Breast epithelium (tissue), 4 donors: ENCODE measurements around the gene ANKRD44. TPM values are rescaled to one million over a fixed set of nuclear protein-coding genes. Genes with fewer than 3 reads are reported as not detected.

Experiments used
- DNase-seq, 2 donors: peaks; one replicate each; pipeline ENCODE4 v3.0.0-alpha.2; 2019; ENCODE audit warnings: low spot score in 2 of 2
- H3K27ac ChIP-seq, 2 donors: fragments of 200-600 bp; sonication (generic) in 1 of 2; one replicate each; pipeline ENCODE4 v1.5.1; 2016 to 2019; ENCODE audit warnings: mild to moderate bottlenecking in 1 of 2
- H3K27me3 ChIP-seq, 2 donors: fragments of 200-600 bp; sonication (generic) in 1 of 2; one replicate each; pipeline versions ENCODE4 v1.5.1 to v1.6.0; 2017 to 2019; ENCODE audit warnings: control low read depth in 1 of 2, mild to moderate bottlenecking in 1 of 2
- H3K36me3 ChIP-seq: fragments of 200-600 bp; one replicate; pipeline ENCODE4 v1.5.1; 2019
- H3K4me1 ChIP-seq, 2 donors: fragments of 200-600 bp; sonication (generic); one replicate each; pipeline ENCODE4 v1.5.1; 2016 to 2019; ENCODE audit warnings: control low read depth in 1 of 2
- H3K4me3 ChIP-seq, 3 donors: fragments of 200-600 bp; sonication (generic); 1 replicate in 2 of 3; 2 replicates in 1 of 3; pipeline ENCODE4 v1.5.1; 2016 to 2019; ENCODE audit warnings: mild to moderate bottlenecking in 3 of 3, moderate library complexity in 2 of 3
- H3K9me3 ChIP-seq, 2 donors: fragments of 200-600 bp; sonication (generic) in 1 of 2; one replicate each; pipeline ENCODE4 v1.5.1; 2016 to 2019; ENCODE audit warnings: control low read depth in 1 of 2
- CTCF ChIP-seq, 3 donors: fragments of 450-650 bp; IDR thresholded peaks; one replicate each; pipeline ENCODE4 v1.5.1; 2016 to 2017; ENCODE audit warnings: antibody characterized with exemption in 3 of 3, mild to moderate bottlenecking in 3 of 3, moderate library complexity in 3 of 3
- POLR2A ChIP-seq: fragments of 450-650 bp; IDR thresholded peaks from one replicate; pipeline ENCODE4 v1.6.1; 2016; ENCODE audit warnings: antibody characterized with exemption, mild to moderate bottlenecking, moderate library complexity
- POLR2AphosphoS5 ChIP-seq, 3 donors: sonication (generic); formaldehyde crosslinking; IDR thresholded peaks; one replicate each; pipeline ENCODE4 v1.6.1; 2017; ENCODE audit warnings: antibody characterized with exemption in 3 of 3
- intact Hi-C: fragments of 100-400 bp; cut with DNase I; formaldehyde crosslinking; loops from one replicate; pipeline ENCODE4 v1.15.1; 2023; ENCODE audit warnings: low total_unique reads
- total RNA-seq, 3 donors: library from RNA; depleted of rRNA; stranded (reverse); fragments of >200 nt; gene quantifications; one replicate each; pipeline ENCODE4 v1.1.0, GENCODE V29; 2016

Gene ANKRD44
- total RNA-seq, 3 donors from 2014 or later = 18.0 to 41.3 (median 19.9) TPM

GRCh38 chr2:197234671-197235191 is 75.8 kb downstream of the ANKRD44 start:
- H3K36me3 ChIP-seq = no peaks in the 10 kb centered on the region
- no peaks in the 10 kb centered on the region for H3K9me3 ChIP-seq
- H3K4me3 ChIP-seq = no peak overlapping the region
- H3K27me3 ChIP-seq = no peaks in the 10 kb centered on the region
- intact Hi-C loops = no loop called here
- TF ChIP-seq CTCF (IDR thresholded peaks at IDR 0.05) (no peak), POLR2A (no peak), POLR2AphosphoS5 (IDR thresholded peaks at IDR 0.05) (no peak)
- DNase-seq = no peak
- no peak overlapping the region for H3K27ac ChIP-seq
- H3K4me1 ChIP-seq = no peaks in the 10 kb centered on the region

GRCh38 chr2:197233473-197233872 is 77.1 kb downstream of the ANKRD44 start:
- H3K4me3 ChIP-seq = no peak overlapping the region
- intact Hi-C loops = no loop called here
- no peaks in the 10 kb centered on the region for H3K4me1 ChIP-seq

GRCh38 chr2:197232010-197232409 is 78.6 kb downstream of the ANKRD44 start:
- Histone ChIP-seq H3K27ac (no peak overlapping the region), H3K4me1 (no peaks in the 10 kb centered on the region), H3K9me3 (no peaks in the 10 kb centered on the region), H3K36me3 (no peaks in the 10 kb centered on the region), H3K4me3 (no peak overlapping the region), H3K27me3 (no peaks in the 10 kb centered on the region)
- intact Hi-C loops = no loop called here
- DNase-seq = no peak
- TF ChIP-seq POLR2AphosphoS5 (IDR thresholded peaks at IDR 0.05) (no peak), CTCF (IDR thresholded peaks at IDR 0.05) (no peak), POLR2A (no peak)

More at GRCh38 chr2:197233473-197233872, 77.1 kb downstream of the ANKRD44 start:
- H3K27me3 ChIP-seq = no peaks in the 10 kb centered on the region
- H3K9me3 ChIP-seq = no peaks in the 10 kb centered on the region
- TF ChIP-seq POLR2AphosphoS5 (IDR thresholded peaks at IDR 0.05) = no peak
- no peak for TF ChIP-seq CTCF (IDR thresholded peaks at IDR 0.05)
- TF ChIP-seq POLR2A = no peak
- no peaks in the 10 kb centered on the region for H3K36me3 ChIP-seq
- DNase-seq = no peak
- H3K27ac ChIP-seq = no peak overlapping the region

- no peak overlapping the region for H3K4me3 ChIP-seq
- no peaks in the 10 kb centered on the region for H3K9me3 ChIP-seq
- no peaks in the 10 kb centered on the region for H3K27me3 ChIP-seq
- H3K36me3 ChIP-seq = no peaks in the 10 kb centered on the region
- intact Hi-C loops = no loop called here
- no peaks in the 10 kb centered on the region for H3K4me1 ChIP-seq
- H3K27ac ChIP-seq = no peak overlapping the region
- TF ChIP-seq POLR2A (no peak), POLR2AphosphoS5 (IDR thresholded peaks at IDR 0.05) (no peak), CTCF (IDR thresholded peaks at IDR 0.05) (no peak)
- no peak for DNase-seq
Measured at GRCh38 chr2:197229509-197230443, 80.8 kb downstream of the ANKRD44 start.

- Histone ChIP-seq H3K27ac (no peak overlapping the region), H3K27me3 (no peaks in the 10 kb centered on the region), H3K36me3 (no peaks in the 10 kb centered on the region), H3K9me3 (no peaks in the 10 kb centered on the region), H3K4me1 (no peaks in the 10 kb centered on the region), H3K4me3 (no peak overlapping the region)
- no peak for DNase-seq
- intact Hi-C loops = no loop called here
- TF ChIP-seq CTCF (IDR thresholded peaks at IDR 0.05) = no peak
Measured at GRCh38 chr2:197223451-197223850, 87.1 kb downstream of the ANKRD44 start.
